ENCODE measurements around the gene ZNF528.
A peak's percentile ranks its signal among the peaks of the same experiment; 100 is the strongest.

Gene ZNF528

GRCh38 chr19:52453324-52454094, 55.9 kb downstream of the ZNF528 start, which contains the start of gene ZNF578:
Gene ZNF578 (plus strand): TSS chr19:52453553. CDS start chr19:52501846, 48,293 bp downstream.
- ATAC-seq (replicated peaks), result peak; percentile 98
- H3K27me3 Mint-ChIP-seq, result peaks cover 13 to 37% of the 10 kb centered on the region in 2 donors
- peaks cover 59 to 61% of the 10 kb centered on the region in 2 donors for H3K9me3 Mint-ChIP-seq
- H3K36me3 Mint-ChIP-seq, result peaks cover 64 to 77% of the 10 kb centered on the region in 2 donors
- peak within 1 kb of the TSS; percentile 92 to 93 for H3K4me3 Mint-ChIP-seq
- peaks cover 7 to 19% of the 10 kb centered on the region in 2 donors for H3K4me1 Mint-ChIP-seq
- peak within 1 kb of the TSS; percentile 92 for H3K27ac Mint-ChIP-seq
- DNase-seq, result peak; percentile 79

GRCh38 chr19:52464798-52465470, 67.3 kb downstream of the ZNF528 start:
- H3K36me3 Mint-ChIP-seq, result peaks cover 52 to 74% of the 10 kb centered on the region in 2 donors
- H3K27me3 Mint-ChIP-seq, result no peaks in the 10 kb centered on the region
- DNase-seq (no peak), ATAC-seq (replicated peaks) (no peak)
- no peak overlapping the region for H3K4me3 Mint-ChIP-seq
- no peak overlapping the region for H3K27ac Mint-ChIP-seq
- H3K9me3 Mint-ChIP-seq, result peaks cover 37 to 43% of the 10 kb centered on the region in 2 donors
- no peaks in the 10 kb centered on the region for H3K4me1 Mint-ChIP-seq
